Right atrium auricular region (tissue), 2 donors: ENCODE data around the gene NCOA1. TPM values are rescaled to one million over a fixed set of nuclear protein-coding genes. Genes with fewer than 3 reads are reported as not detected.

Source experiments
- DNase-seq: peaks from one replicate; pipeline ENCODE4 v3.0.0-alpha.2; 2019; ENCODE audit warnings: low spot score
- H3K27ac ChIP-seq, 2 donors: fragments of 200-600 bp; sonication (generic); 1 replicate in 1 of 2; 2 replicates in 1 of 2; pipeline ENCODE4 v1.5.1; 2016 to 2019
- H3K27me3 ChIP-seq, 2 donors: fragments of 200-600 bp; sonication (generic); one replicate each; pipeline versions ENCODE4 v1.5.1 to v1.6.0; 2017 to 2019
- H3K36me3 ChIP-seq: fragments of 200-600 bp; sonication (generic); one replicate; pipeline ENCODE4 v1.5.1; 2016
- H3K4me1 ChIP-seq, 2 donors: fragments of 200-600 bp; sonication (generic); one replicate each; pipeline versions ENCODE4 v1.5.1 to v1.6.0; 2017 to 2019
- H3K4me3 ChIP-seq, 2 donors: fragments of 200-600 bp; sonication (generic); 1 replicate in 1 of 2; 2 replicates in 1 of 2; pipeline ENCODE4 v1.5.1; 2017 to 2019; ENCODE audit warnings: mild to moderate bottlenecking in 1 of 2, moderate library complexity in 1 of 2
- H3K9me3 ChIP-seq, 2 donors: fragments of 200-600 bp; sonication (generic); one replicate each; pipeline ENCODE4 v1.5.1; 2019
- total RNA-seq, 2 donors: library from RNA; depleted of rRNA; stranded (reverse); fragments of >200 nt; gene quantifications; one replicate each; pipeline ENCODE4 v1.1.0, GENCODE V29; 2016
- TF ChIP-seq, protein P1 (sequence below), 2 donors: fragments of 200-600 bp; sonication (generic); IDR thresholded peaks; one replicate each; pipeline ENCODE4 v1.5.1; 2019; ENCODE audit warnings: antibody characterized with exemption in 2 of 2

The NCOA1 gene
- total RNA-seq, 2 donors from 2014 or later = 33.8 to 43.6 TPM

DNA sequence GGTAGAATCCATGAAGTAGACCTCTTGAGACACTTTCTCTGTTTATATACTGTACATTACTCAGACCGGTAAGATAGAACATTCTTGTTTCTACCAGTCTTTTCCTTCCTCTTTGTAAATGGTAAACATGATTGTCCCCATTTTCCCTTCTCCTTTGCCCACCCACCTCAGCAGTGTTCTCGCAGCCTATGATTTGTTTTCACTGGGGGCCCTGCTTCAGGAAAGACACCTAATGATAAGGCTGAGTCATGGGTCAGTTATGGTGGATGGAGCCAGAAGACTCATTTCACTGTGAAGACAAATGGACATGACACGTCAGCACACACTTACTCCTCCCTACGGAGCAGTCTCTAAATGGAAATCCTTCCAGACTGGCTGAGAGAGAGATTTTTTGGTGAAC is 325.8 kb downstream of the NCOA1 start:
- TF ChIP-seq, protein P1, sequence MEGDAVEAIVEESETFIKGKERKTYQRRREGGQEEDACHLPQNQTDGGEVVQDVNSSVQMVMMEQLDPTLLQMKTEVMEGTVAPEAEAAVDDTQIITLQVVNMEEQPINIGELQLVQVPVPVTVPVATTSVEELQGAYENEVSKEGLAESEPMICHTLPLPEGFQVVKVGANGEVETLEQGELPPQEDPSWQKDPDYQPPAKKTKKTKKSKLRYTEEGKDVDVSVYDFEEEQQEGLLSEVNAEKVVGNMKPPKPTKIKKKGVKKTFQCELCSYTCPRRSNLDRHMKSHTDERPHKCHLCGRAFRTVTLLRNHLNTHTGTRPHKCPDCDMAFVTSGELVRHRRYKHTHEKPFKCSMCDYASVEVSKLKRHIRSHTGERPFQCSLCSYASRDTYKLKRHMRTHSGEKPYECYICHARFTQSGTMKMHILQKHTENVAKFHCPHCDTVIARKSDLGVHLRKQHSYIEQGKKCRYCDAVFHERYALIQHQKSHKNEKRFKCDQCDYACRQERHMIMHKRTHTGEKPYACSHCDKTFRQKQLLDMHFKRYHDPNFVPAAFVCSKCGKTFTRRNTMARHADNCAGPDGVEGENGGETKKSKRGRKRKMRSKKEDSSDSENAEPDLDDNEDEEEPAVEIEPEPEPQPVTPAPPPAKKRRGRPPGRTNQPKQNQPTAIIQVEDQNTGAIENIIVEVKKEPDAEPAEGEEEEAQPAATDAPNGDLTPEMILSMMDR (IDR thresholded peaks at IDR 0.05) = no peak
- Histone ChIP-seq H3K36me3 (no peaks in the 10 kb centered on the region), H3K4me1 (peaks cover 0 to 4% of the 10 kb centered on the region in 2 donors), H3K27me3 (no peaks in the 10 kb centered on the region), H3K27ac (no peak overlapping the region), H3K9me3 (no peaks in the 10 kb centered on the region), H3K4me3 (no peak overlapping the region)
- peak; percentile 40 for DNase-seq

DNA sequence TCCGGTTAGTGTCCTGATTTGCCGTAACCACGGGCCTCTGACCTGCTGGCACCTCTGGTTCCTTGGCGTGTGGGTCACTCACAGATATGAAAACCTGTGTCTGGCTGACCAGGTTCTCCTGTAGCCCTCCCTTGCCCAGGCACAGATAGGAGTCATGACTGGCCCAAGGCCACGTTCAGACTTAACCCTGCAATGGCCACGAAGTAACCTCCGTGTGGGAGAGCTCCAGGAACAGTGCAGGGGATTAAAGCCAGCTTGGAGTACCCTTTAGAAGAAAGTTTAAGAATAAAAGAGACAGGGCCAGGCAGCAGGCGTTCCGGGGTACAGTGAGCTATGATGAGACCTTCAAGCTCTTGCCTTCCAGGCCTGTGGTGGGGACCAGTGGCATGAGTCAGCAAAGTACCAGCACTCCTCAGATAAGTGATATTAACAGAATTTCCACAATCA is 327.7 kb downstream of the NCOA1 start:
- Histone ChIP-seq H3K36me3 (peaks cover 10% of the 10 kb centered on the region), H3K4me3 (no peak overlapping the region), H3K27me3 (no peaks in the 10 kb centered on the region), H3K9me3 (no peaks in the 10 kb centered on the region), H3K4me1 (peaks cover 0 to 4% of the 10 kb centered on the region in 2 donors), H3K27ac (no peak overlapping the region)
- TF ChIP-seq, protein P1 (IDR thresholded peaks at IDR 0.05) = no peak
- peak; percentile 49 for DNase-seq

DNA sequence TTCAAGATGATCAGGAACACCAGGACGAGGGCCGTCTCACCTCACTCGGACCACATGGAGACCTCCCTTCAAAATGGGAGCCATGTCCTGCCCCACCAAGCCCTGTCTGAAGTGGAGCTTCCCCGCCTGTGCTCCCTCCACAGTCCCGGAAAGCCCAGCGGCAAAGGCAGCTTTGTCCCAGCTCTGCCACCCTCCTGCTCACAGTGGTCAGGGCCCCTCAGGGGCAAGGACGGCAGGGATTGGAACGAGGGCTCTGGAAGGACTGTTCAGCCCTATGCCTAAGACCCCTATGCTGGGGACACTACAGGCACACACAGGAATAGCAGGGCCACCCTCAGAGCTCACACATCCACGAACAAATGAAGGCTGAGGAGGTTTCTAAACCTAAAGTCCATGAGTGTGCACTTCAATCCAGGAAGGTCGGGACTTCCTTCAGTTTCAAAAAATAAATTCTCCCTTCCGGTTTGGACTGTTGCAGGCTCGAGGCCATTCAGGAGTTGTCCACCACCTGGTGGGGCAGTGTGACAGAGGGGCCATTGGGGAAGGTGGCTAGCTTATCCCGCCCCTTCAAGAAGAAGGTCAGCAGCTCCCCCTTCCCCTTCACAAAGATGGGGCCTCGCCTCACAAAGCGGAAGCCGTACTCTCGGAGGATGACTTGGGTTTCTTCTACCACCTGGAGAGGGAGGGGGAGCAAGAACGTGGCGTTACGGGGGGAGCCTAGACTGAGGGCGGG is 328.6 kb downstream of the NCOA1 start:
- DNase-seq = peak; percentile 46
- Histone ChIP-seq H3K4me3 (no peak overlapping the region), H3K27me3 (no peaks in the 10 kb centered on the region), H3K36me3 (peaks cover 10% of the 10 kb centered on the region), H3K9me3 (no peaks in the 10 kb centered on the region), H3K27ac (no peak overlapping the region), H3K4me1 (peaks cover 0 to 4% of the 10 kb centered on the region in 2 donors)
- TF ChIP-seq, protein P1 (IDR thresholded peaks at IDR 0.05) = no peak

DNA sequence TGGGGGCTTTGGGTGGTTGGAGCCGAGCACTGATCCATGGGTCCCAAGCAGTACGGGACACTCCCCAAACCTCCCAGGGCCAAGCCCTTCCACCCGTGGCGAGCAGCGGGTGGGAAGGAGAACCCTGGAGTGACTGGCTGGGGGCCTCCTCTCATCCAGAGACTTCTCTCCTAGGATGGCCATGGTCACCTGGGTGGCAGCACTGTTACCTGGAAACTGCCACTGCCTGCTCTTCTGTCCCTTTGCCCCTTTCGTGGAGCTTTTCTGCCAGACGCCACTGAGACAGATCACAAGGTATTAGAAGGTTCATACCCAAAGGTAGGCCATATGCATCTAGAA is 329.1 kb downstream of the NCOA1 start:
- Histone ChIP-seq H3K36me3 (peaks cover 10% of the 10 kb centered on the region), H3K27me3 (no peaks in the 10 kb centered on the region), H3K27ac (no peak overlapping the region), H3K4me1 (peaks cover 0 to 4% of the 10 kb centered on the region in 2 donors), H3K4me3 (no peak overlapping the region), H3K9me3 (no peaks in the 10 kb centered on the region)
- TF ChIP-seq, protein P1 (IDR thresholded peaks at IDR 0.05) = no peak
- peak; percentile 50 for DNase-seq

Other genes starting within 250 kb of the NCOA1 start
- gene ITSN2, start 130.7 kb upstream of the NCOA1 start, total RNA-seq = 10 to 100 TPM; 40.1 to 40.4 TPM